CD4-positive, CD25-positive, alpha-beta regulatory T cell (primary cell): ENCODE measurements around the gene SPANXD. TPM values are rescaled to one million over a fixed set of nuclear protein-coding genes. Genes with fewer than 3 reads are reported as not detected.
"Not testable (repeated sequence)": the region's sequence is repeated elsewhere in the genome, so short reads cannot be mapped to it uniquely, and the experiment has no call there.

Experiments used
- ATAC-seq, 2 donors: fragments of 150-1000 bp; cut with Tn5 transposase; one replicate each; pipeline ENCODE4 v1.10.0; 2021; ENCODE audit warnings: low read depth in 2 of 2, moderate number of reproducible peaks in 2 of 2, moderate library complexity in 1 of 2
- DNase-seq, 3 donors: peaks; one replicate each; pipeline versions ENCODE4 v3.0.0 to v3.0.0-alpha.2; 2012 to 2022; ENCODE audit warnings: mixed read lengths in 1 of 3
- H3K27ac ChIP-seq: one replicate; pipeline ENCODE4 v1.7.0; 2013; ENCODE audit warnings: mild to moderate bottlenecking, low read length; ENCODE audit not compliant: insufficient read depth, poor library complexity, severe bottlenecking
- H3K27me3 ChIP-seq: one replicate; pipeline ENCODE4 v1.7.0; 2013; ENCODE audit warnings: low read length; ENCODE audit not compliant: control insufficient read depth, insufficient read depth
- H3K36me3 ChIP-seq: one replicate; pipeline ENCODE4 v1.7.0; 2013; ENCODE audit warnings: mild to moderate bottlenecking, low read length, moderate library complexity; ENCODE audit not compliant: control insufficient read depth, insufficient read depth
- H3K4me1 ChIP-seq: 2 replicates; pipeline ENCODE4 v1.7.0; 2013; ENCODE audit warnings: mild to moderate bottlenecking, low read length; ENCODE audit not compliant: insufficient read depth, control insufficient read depth, poor library complexity, severe bottlenecking
- H3K4me3 ChIP-seq: one replicate; pipeline ENCODE4 v1.7.0; 2013; ENCODE audit warnings: low read depth, mild to moderate bottlenecking, low read length, moderate library complexity
- H3K9me3 ChIP-seq, 2 experiments: 1 replicate in 1 of 2; 2 replicates in 1 of 2; pipeline ENCODE4 v1.7.0; 2013; ENCODE audit warnings: low read length in 2 of 2, mild to moderate bottlenecking in 1 of 2, moderate library complexity in 1 of 2; ENCODE audit not compliant: control insufficient read depth in 2 of 2
- H3K27ac Mint-ChIP-seq, 3 donors: one replicate each; pipeline ENCODE4 v1.8.0; 2020 to 2022; ENCODE audit warnings: mild to moderate bottlenecking in 3 of 3, mixed read lengths in 3 of 3, moderate library complexity in 2 of 3
- H3K27me3 Mint-ChIP-seq: one replicate; pipeline ENCODE4 v1.8.0; 2022; ENCODE audit warnings: mild to moderate bottlenecking, mixed read lengths
- H3K36me3 Mint-ChIP-seq: one replicate; pipeline ENCODE4 v1.8.0; 2020; ENCODE audit warnings: mixed read lengths
- H3K4me1 Mint-ChIP-seq, 4 donors: one replicate each; pipeline ENCODE4 v1.8.0; 2020 to 2022; ENCODE audit warnings: mixed read lengths in 4 of 4, mild to moderate bottlenecking in 1 of 4
- H3K4me3 Mint-ChIP-seq, 4 donors: one replicate each; pipeline ENCODE4 v1.8.0; 2020 to 2022; ENCODE audit warnings: mild to moderate bottlenecking in 4 of 4, mixed read lengths in 4 of 4, moderate library complexity in 3 of 4
- H3K9me3 Mint-ChIP-seq, 7 donors: one replicate each; pipeline ENCODE4 v1.8.0; 2020 to 2022; ENCODE audit warnings: mixed read lengths in 7 of 7, mild to moderate bottlenecking in 3 of 7, moderate library complexity in 2 of 7
- polyA plus RNA-seq, 4 donors: library from polyadenylated mRNA; unstranded; fragments of 300-500 nt; fragmentation: Illumina TruSeq; gene quantifications; one replicate each; pipeline ENCODE4 v1.2.3, GENCODE V29; 2021
- total RNA-seq: library from RNA; stranded (reverse); gene quantifications from one replicate; pipeline ENCODE4 v1.2.3, GENCODE V29; 2022

SPANXD gene, protein sequence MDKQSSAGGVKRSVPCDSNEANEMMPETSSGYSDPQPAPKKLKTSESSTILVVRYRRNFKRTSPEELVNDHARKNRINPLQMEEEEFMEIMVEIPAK
- not detected for total RNA-seq
- polyA plus RNA-seq = not detected

GRCh38 chrX:141698639-141699038, at the start of gene SPANXD:
TSS of gene SPANXD (minus strand) at chrX:141698739. CDS start at chrX:141698405, 334 bp downstream.
- not testable (repeated sequence) for H3K4me1 Mint-ChIP-seq, H3K4me3 Mint-ChIP-seq, H3K4me3 ChIP-seq, H3K27ac Mint-ChIP-seq, H3K36me3 Mint-ChIP-seq, H3K36me3 ChIP-seq, H3K27me3 Mint-ChIP-seq, DNase-seq, H3K4me1 ChIP-seq, H3K9me3 ChIP-seq, H3K9me3 Mint-ChIP-seq, H3K27me3 ChIP-seq, H3K27ac ChIP-seq, ATAC-seq

DNA sequence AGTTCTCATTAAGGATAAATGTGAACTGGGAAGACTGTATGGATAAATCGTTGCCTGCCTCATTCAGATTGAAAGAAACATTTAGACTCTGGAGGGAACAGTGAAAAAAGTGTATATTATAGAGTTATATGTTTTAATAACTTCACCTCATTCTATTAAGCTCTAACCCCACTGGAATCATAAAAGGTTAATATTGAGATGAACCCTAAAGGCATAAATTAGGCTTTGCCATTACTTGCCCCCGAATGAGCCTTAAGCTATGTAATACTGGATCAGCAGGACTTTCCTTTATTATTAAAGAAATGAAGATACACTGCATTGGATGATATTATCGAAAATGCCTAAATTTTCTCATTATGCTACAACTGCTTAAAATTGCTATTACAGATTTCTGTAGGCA, 44.1 kb upstream of the SPANXD start:
- H3K36me3 Mint-ChIP-seq = no peaks in the 10 kb centered on the region

GRCh38 chrX:141736656-141737055, 38.1 kb upstream of the SPANXD start:
- Histone ChIP-seq H3K4me1 (no peaks in the 10 kb centered on the region), H3K27ac (no peak overlapping the region), H3K36me3 (no peaks in the 10 kb centered on the region), H3K27me3 (no peaks in the 10 kb centered on the region), H3K9me3 (no peaks in the 10 kb centered on the region), H3K4me3 (no peak overlapping the region)
- no peak for ATAC-seq
- DNase-seq = no peak
- H3K36me3 Mint-ChIP-seq = no peaks in the 10 kb centered on the region
- no peak overlapping the region for H3K27ac Mint-ChIP-seq
- peaks cover 0 to 4% (median 0%) of the 10 kb centered on the region in 7 donors for H3K9me3 Mint-ChIP-seq
- H3K4me3 Mint-ChIP-seq = no peak overlapping the region
- H3K4me1 Mint-ChIP-seq = no peaks in the 10 kb centered on the region
- H3K27me3 Mint-ChIP-seq = no peaks in the 10 kb centered on the region

More for the DNA sequence above, 44.1 kb upstream of the SPANXD start:
- DNase-seq (no peak), ATAC-seq (no peak)
- Histone ChIP-seq H3K36me3 (no peaks in the 10 kb centered on the region), H3K4me3 (no peak overlapping the region), H3K27me3 (no peaks in the 10 kb centered on the region), H3K27ac (no peak overlapping the region), H3K9me3 (no peaks in the 10 kb centered on the region), H3K4me1 (no peaks in the 10 kb centered on the region)
- Mint-ChIP-seq H3K4me1 (no peaks in the 10 kb centered on the region), H3K27me3 (no peaks in the 10 kb centered on the region), H3K27ac (no peak overlapping the region), H3K4me3 (no peak overlapping the region), H3K9me3 (peaks cover 0 to 5% (median 2%) of the 10 kb centered on the region in 7 donors)

DNA sequence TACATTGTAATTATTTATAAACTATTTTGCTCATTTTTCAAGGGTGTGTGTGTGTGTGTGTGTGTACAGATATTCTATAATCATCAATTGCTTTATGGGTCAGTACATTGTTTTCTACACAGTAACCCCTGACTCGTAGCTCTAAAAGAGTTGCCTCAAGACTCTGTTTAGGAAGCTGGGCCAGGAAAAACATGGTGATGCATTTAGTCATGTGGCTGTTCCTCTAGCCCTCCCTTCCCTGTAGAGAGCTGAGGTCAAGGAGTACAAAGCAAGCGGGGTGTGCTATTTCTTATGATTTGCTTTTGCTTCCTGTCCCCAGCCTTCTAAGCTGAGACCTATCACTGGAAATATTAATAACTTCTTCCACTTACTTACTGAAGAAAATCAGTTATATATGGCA, 34.8 kb upstream of the SPANXD start:
- ATAC-seq (no peak), DNase-seq (no peak)
- Histone ChIP-seq H3K4me1 (no peaks in the 10 kb centered on the region), H3K27ac (no peak overlapping the region), H3K4me3 (no peak overlapping the region), H3K9me3 (no peaks in the 10 kb centered on the region), H3K36me3 (no peaks in the 10 kb centered on the region), H3K27me3 (no peaks in the 10 kb centered on the region)
- no peaks in the 10 kb centered on the region for H3K27me3 Mint-ChIP-seq
- peaks cover 0 to 4% (median 0%) of the 10 kb centered on the region in 7 donors for H3K9me3 Mint-ChIP-seq
- no peaks in the 10 kb centered on the region for H3K4me1 Mint-ChIP-seq
- no peak overlapping the region for H3K27ac Mint-ChIP-seq
- no peaks in the 10 kb centered on the region for H3K36me3 Mint-ChIP-seq
- no peak overlapping the region for H3K4me3 Mint-ChIP-seq

DNA sequence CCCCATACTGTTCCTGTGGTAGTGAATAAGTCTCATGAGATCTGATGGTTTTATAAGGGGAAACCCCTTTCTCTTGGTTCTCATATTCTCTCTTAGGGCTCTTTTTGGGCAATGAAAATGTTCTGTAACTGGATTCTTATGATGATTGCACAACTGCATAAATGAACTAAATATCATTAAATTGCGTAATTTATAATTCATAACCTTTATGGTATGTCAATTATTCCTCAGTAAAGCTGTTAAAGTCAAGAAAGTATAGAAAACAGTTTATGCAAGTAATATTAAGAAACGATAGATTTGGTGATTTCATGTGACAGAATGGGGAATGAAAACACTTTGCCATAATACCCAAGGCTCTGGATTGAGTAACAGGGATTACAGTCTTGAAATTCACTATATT, 33.5 kb upstream of the SPANXD start:
- Mint-ChIP-seq H3K27ac (no peak overlapping the region), H3K36me3 (no peaks in the 10 kb centered on the region), H3K4me1 (no peaks in the 10 kb centered on the region), H3K4me3 (no peak overlapping the region), H3K27me3 (no peaks in the 10 kb centered on the region), H3K9me3 (peaks cover 0 to 4% (median 0%) of the 10 kb centered on the region in 7 donors)
- Histone ChIP-seq H3K4me1 (no peaks in the 10 kb centered on the region), H3K27ac (no peak overlapping the region), H3K27me3 (no peaks in the 10 kb centered on the region), H3K4me3 (no peak overlapping the region), H3K9me3 (no peaks in the 10 kb centered on the region), H3K36me3 (no peaks in the 10 kb centered on the region)
- DNase-seq (no peak), ATAC-seq (no peak)

DNA sequence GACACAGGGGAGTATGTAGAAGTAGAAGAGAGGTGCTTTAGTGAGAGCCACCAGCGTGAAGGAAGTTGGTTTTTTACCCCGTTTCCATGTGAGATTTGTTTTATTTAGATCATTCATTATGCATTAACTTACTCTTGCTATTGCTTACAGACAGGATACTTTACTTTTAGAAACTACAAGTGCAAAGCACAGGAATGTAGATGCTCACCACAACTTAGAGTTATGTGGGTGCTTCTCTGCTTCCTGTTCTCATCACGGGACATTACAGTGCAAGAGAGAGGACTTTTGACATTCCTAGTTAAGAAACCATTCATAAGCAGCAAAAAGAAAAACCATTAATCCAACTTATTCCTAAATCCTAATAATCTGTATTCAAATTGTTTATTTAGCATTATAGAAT, 25.6 kb upstream of the SPANXD start:
- Histone ChIP-seq H3K27ac (no peak overlapping the region), H3K9me3 (no peaks in the 10 kb centered on the region), H3K27me3 (no peaks in the 10 kb centered on the region), H3K4me3 (no peak overlapping the region), H3K4me1 (no peaks in the 10 kb centered on the region), H3K36me3 (no peaks in the 10 kb centered on the region)
- ATAC-seq (no peak), DNase-seq (no peak)
- H3K9me3 Mint-ChIP-seq = peaks cover 0 to 6% (median 1%) of the 10 kb centered on the region in 7 donors
- no peak overlapping the region for H3K27ac Mint-ChIP-seq
- no peaks in the 10 kb centered on the region for H3K36me3 Mint-ChIP-seq
- no peaks in the 10 kb centered on the region for H3K27me3 Mint-ChIP-seq
- no peak overlapping the region for H3K4me3 Mint-ChIP-seq
- no peaks in the 10 kb centered on the region for H3K4me1 Mint-ChIP-seq

DNA sequence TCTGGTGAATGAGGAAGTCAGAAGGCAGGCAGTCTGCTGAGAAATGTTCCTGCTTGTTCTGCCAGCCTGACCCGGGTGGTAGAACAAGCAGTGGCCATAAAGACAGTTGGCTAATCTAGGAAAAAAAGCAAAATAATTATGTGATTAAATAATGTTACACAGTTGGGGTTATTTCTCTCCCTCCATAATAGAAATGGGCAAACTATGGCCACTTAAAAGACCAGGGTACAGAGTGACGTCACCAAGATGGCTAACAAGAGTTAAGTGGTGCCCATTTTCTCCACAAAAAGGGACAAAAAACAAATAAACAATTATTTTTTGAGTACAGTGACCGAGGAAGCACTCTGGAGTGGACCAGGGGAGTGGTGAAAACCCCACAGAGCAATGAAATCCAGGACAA, 16.1 kb upstream of the SPANXD start:
- Histone ChIP-seq H3K4me1 (no peaks in the 10 kb centered on the region), H3K27ac (no peak overlapping the region), H3K27me3 (no peaks in the 10 kb centered on the region), H3K36me3 (no peaks in the 10 kb centered on the region), H3K9me3 (no peaks in the 10 kb centered on the region), H3K4me3 (no peak overlapping the region)
- no peak overlapping the region for H3K27ac Mint-ChIP-seq
- no peaks in the 10 kb centered on the region for H3K36me3 Mint-ChIP-seq
- H3K4me3 Mint-ChIP-seq = no peak overlapping the region
- no peak for ATAC-seq
- H3K27me3 Mint-ChIP-seq = no peaks in the 10 kb centered on the region
- H3K4me1 Mint-ChIP-seq = no peaks in the 10 kb centered on the region
- DNase-seq = no peak
- H3K9me3 Mint-ChIP-seq = peaks cover 0 to 9% (median 0%) of the 10 kb centered on the region in 7 donors

GRCh38 chrX:141701072-141701471, 2.5 kb upstream of the SPANXD start:
- H3K9me3 Mint-ChIP-seq = peaks cover 0 to 2% (median 0%) of the 10 kb centered on the region in 7 donors
- ATAC-seq (no peak), DNase-seq (no peak)
- H3K9me3 ChIP-seq = no peaks in the 10 kb centered on the region
- no peak overlapping the region for H3K4me3 Mint-ChIP-seq
- no peak overlapping the region for H3K27ac Mint-ChIP-seq
- H3K36me3 Mint-ChIP-seq = no peaks in the 10 kb centered on the region
- no peaks in the 10 kb centered on the region for H3K27me3 ChIP-seq
- no peak overlapping the region for H3K27ac ChIP-seq
- H3K4me3 ChIP-seq = no peak overlapping the region
- no peaks in the 10 kb centered on the region for H3K4me1 ChIP-seq
- no peaks in the 10 kb centered on the region for H3K36me3 ChIP-seq
- no peaks in the 10 kb centered on the region for H3K27me3 Mint-ChIP-seq
- H3K4me1 Mint-ChIP-seq = no peaks in the 10 kb centered on the region
